Sigmoid colon (tissue), 7 donors: ENCODE results near the gene COPS7B. TPM values are rescaled to one million over a fixed set of nuclear protein-coding genes. Genes with fewer than 3 reads are reported as not detected.

Experiments used
- DNase-seq: peaks from one replicate; pipeline ENCODE4 v3.0.0-alpha.2; 2019
- H3K27ac ChIP-seq, 4 donors: fragments of 200-600 bp; sonication (generic); one replicate each; pipeline ENCODE4 v1.5.1; 2016 to 2019; ENCODE audit warnings: mild to moderate bottlenecking in 1 of 4
- H3K27me3 ChIP-seq, 3 donors: fragments of 200-600 bp; sonication (generic); one replicate each; pipeline ENCODE4 v1.5.1; 2019; ENCODE audit warnings: mild to moderate bottlenecking in 1 of 3
- H3K36me3 ChIP-seq, 4 donors: fragments of 200-600 bp; sonication (generic); one replicate each; pipeline ENCODE4 v1.5.1; 2016 to 2019
- H3K4me1 ChIP-seq, 4 donors: fragments of 200-600 bp; sonication (generic); one replicate each; pipeline ENCODE4 v1.5.1; 2017 to 2019
- H3K4me3 ChIP-seq, 4 donors: fragments of 200-600 bp; sonication (generic); one replicate each; pipeline ENCODE4 v1.5.1; 2017 to 2019; ENCODE audit warnings: mild to moderate bottlenecking in 2 of 4, moderate library complexity in 1 of 4
- H3K9me3 ChIP-seq, 4 donors: fragments of 200-600 bp in 3 of 4; sonication (generic) in 3 of 4; one replicate each; pipeline versions ENCODE4 v1.5.1 to v1.6.1; 2013 to 2019
- CTCF ChIP-seq, 4 experiments: fragments of 450-650 bp in 3 of 4; fragments of 200-600 bp in 1 of 4; IDR thresholded peaks; one replicate each; pipeline ENCODE4 v1.5.1; 2016 to 2019; ENCODE audit warnings: antibody characterized with exemption in 4 of 4, mild to moderate bottlenecking in 3 of 4, moderate library complexity in 2 of 4
- EP300 ChIP-seq, 4 donors: sonication (generic); formaldehyde crosslinking; IDR thresholded peaks; one replicate each; pipeline ENCODE4 v1.6.1; 2017; ENCODE audit warnings: antibody characterized with exemption in 4 of 4
- POLR2A ChIP-seq, 2 donors: fragments of 450-650 bp; IDR thresholded peaks; one replicate each; pipeline ENCODE4 v1.6.1; 2016; ENCODE audit warnings: antibody characterized with exemption in 2 of 2, mild to moderate bottlenecking in 2 of 2, moderate library complexity in 2 of 2
- POLR2AphosphoS5 ChIP-seq, 4 donors: sonication (generic); formaldehyde crosslinking; IDR thresholded peaks; one replicate each; pipeline ENCODE4 v1.6.1; 2017; ENCODE audit warnings: antibody characterized with exemption in 4 of 4
- WGBS, 2 donors: extraction: QIAGEN DNeasy Blood & Tissue Kit; methylation state at CpG; one replicate each; pipeline ENCODE4 v1.1.7; 2013; 5-methylcytosine and 5-hydroxymethylcytosine counted together
- intact Hi-C: fragments of 100-400 bp; cut with DNase I; formaldehyde crosslinking; loops from one replicate; pipeline ENCODE4 v1.15.1; 2023
- polyA plus RNA-seq, 3 donors: library from polyadenylated mRNA; stranded (reverse); fragments of 200-250 nt; gene quantifications; one replicate each; pipeline ENCODE4 v1.2.3, GENCODE V29; 2013
- total RNA-seq, 4 donors: library from RNA; depleted of rRNA; stranded (reverse); fragments of >200 nt; gene quantifications; one replicate each; pipeline ENCODE4 v1.1.0, GENCODE V29; 2016
- donor health status: healthy with polysubstance abuse.
- donor health status: Bipolar disorder and iron deficiency.
- donor health status: healthy.

The COPS7B gene
- total and polyA plus RNA-seq, 7 donors: 8.1 to 43.8 (median 17.6) TPM

- no peaks in the 10 kb centered on the region for H3K9me3 ChIP-seq
- no peaks in the 10 kb centered on the region for H3K27me3 ChIP-seq
- no peak for DNase-seq
- H3K36me3 ChIP-seq: no peaks in the 10 kb centered on the region
- intact Hi-C loops: no loop called here
- H3K4me3 ChIP-seq: no peak overlapping the region
- no peak for TF ChIP-seq POLR2A (IDR thresholded peaks at IDR 0.05)
- no peak for TF ChIP-seq EP300 (IDR thresholded peaks at IDR 0.05)
- TF ChIP-seq CTCF (IDR thresholded peaks at IDR 0.05): no peak
- no peak overlapping the region for H3K27ac ChIP-seq
- H3K4me1 ChIP-seq: no peaks in the 10 kb centered on the region
Measured at GRCh38 chr2:231765496-231765929, 20.7 kb upstream of the COPS7B start.

GRCh38 chr2:231769170-231770136, 16.8 kb upstream of the COPS7B start:
- H3K4me3 ChIP-seq: no peak overlapping the region
- no peak for TF ChIP-seq EP300 (IDR thresholded peaks at IDR 0.05)
- 73 to 76% methylated on average over 6 of the region's 6 CpGs for WGBS, 2 donors

GRCh38 chr2:231780123-231780908, 5.9 kb upstream of the COPS7B start:
- Histone ChIP-seq H3K27ac (peak overlapping the region; percentile 85 to 89 (median 87)), H3K27me3 (no peaks in the 10 kb centered on the region), H3K36me3 (no peaks in the 10 kb centered on the region), H3K9me3 (no peaks in the 10 kb centered on the region), H3K4me1 (peaks cover 0 to 34% (median 31%) of the 10 kb centered on the region in 4 donors), H3K4me3 (peak overlapping the region; percentile 66 to 84 (median 75))
- TF ChIP-seq CTCF (IDR thresholded peaks at IDR 0.05) (no peak), POLR2AphosphoS5 (IDR thresholded peaks at IDR 0.05) (no peak), POLR2A (IDR thresholded peaks at IDR 0.05) (no peak), EP300 (IDR thresholded peaks at IDR 0.05) (no peak)
- DNase-seq: peak; percentile 64
- 10 to 11% methylated on average over 51 of the region's 51 CpGs for WGBS, 2 donors
- intact Hi-C loops: loop anchor here (5.0 to 10.0 kb wide), 2 partner anchors 96 to 168 kb away; no protein-coding TSS in a partner anchor

More at GRCh38 chr2:231769170-231770136, 16.8 kb upstream of the COPS7B start:
- intact Hi-C loops: no loop called here
- Histone ChIP-seq H3K27me3 (no peaks in the 10 kb centered on the region), H3K9me3 (no peaks in the 10 kb centered on the region), H3K27ac (no peak overlapping the region), H3K36me3 (no peaks in the 10 kb centered on the region), H3K4me1 (no peaks in the 10 kb centered on the region)
- DNase-seq: no peak

- no peaks in the 10 kb centered on the region for H3K27me3 ChIP-seq
Measured at GRCh38 chr2:231780909-231781797, 5.1 kb upstream of the COPS7B start, which contains the start of gene PDE6D. Gene PDE6D, minus strand, starts transcription at chr2:231781282. Its CDS starts 168 bp downstream, at chr2:231781114.

More at GRCh38 chr2:231780909-231781797, 5.1 kb upstream of the COPS7B start, which contains the start of gene PDE6D:
- peak; percentile 99 for DNase-seq
- H3K36me3 ChIP-seq: no peaks in the 10 kb centered on the region
- peak within 1 kb of the TSS; percentile 85 to 89 (median 87) for H3K27ac ChIP-seq
- TF ChIP-seq POLR2A (IDR thresholded peaks at IDR 0.05): peak; percentile 82 to 95
- peak; percentile 95 to 99 (median 96) for TF ChIP-seq POLR2AphosphoS5 (IDR thresholded peaks at IDR 0.05)
- no peak for TF ChIP-seq EP300 (IDR thresholded peaks at IDR 0.05)
- H3K4me3 ChIP-seq: peak within 1 kb of the TSS; percentile 66 to 84 (median 75)
- H3K4me1 ChIP-seq: peaks cover 0 to 42% (median 38%) of the 10 kb centered on the region in 4 donors
- intact Hi-C loops: loop anchor here (5.0 to 10.0 kb wide), 2 partner anchors 96 to 169 kb away; no protein-coding TSS in a partner anchor
- no peaks in the 10 kb centered on the region for H3K9me3 ChIP-seq
- WGBS, 2 donors: 1% methylated on average over 67 of the region's 67 CpGs
